Duodenal mucosa (tissue), 2 donors: Measurements from ENCODE around the gene BARX1.
A peak's percentile ranks its signal among the peaks of the same experiment; 100 is the strongest.

Experiments used
- H3K27ac ChIP-seq: one replicate; pipeline ENCODE4 v1.7.0; 2013; ENCODE audit warnings: low read depth, low read length
- H3K27me3 ChIP-seq, 2 donors: one replicate each; pipeline ENCODE4 v1.7.0; 2013; ENCODE audit warnings: low read length in 2 of 2, control low read depth in 1 of 2; ENCODE audit not compliant: insufficient read depth in 2 of 2, control insufficient read depth in 1 of 2
- H3K36me3 ChIP-seq, 2 donors: one replicate each; pipeline ENCODE4 v1.7.0; 2013; ENCODE audit warnings: low read length in 2 of 2, control low read depth in 1 of 2; ENCODE audit not compliant: insufficient read depth in 2 of 2, control insufficient read depth in 1 of 2
- H3K4me1 ChIP-seq, 2 donors: one replicate each; pipeline ENCODE4 v1.7.0; 2013; ENCODE audit warnings: low read length in 2 of 2, control low read depth in 1 of 2; ENCODE audit not compliant: insufficient read depth in 2 of 2, control insufficient read depth in 1 of 2
- H3K4me3 ChIP-seq, 2 donors: one replicate each; pipeline ENCODE4 v1.7.0; 2013; ENCODE audit warnings: low read length in 2 of 2, low read depth in 1 of 2
- H3K9ac ChIP-seq, 2 donors: one replicate each; pipeline ENCODE4 v1.7.0; 2013; ENCODE audit warnings: low read length in 2 of 2, low read depth in 1 of 2
- H3K9me3 ChIP-seq, 2 donors: one replicate each; pipeline ENCODE4 v1.7.0; 2013; ENCODE audit warnings: low read length in 2 of 2, control low read depth in 1 of 2; ENCODE audit not compliant: control insufficient read depth in 1 of 2

Gene BARX1

GRCh38 chr9:93955111-93955980 is at the start of gene BARX1:
TSS of gene BARX1 (minus strand) at chr9:93955355. CDS start at chr9:93955146, 209 bp downstream.
- Histone ChIP-seq H3K4me1 (peaks cover 6 to 35% of the 10 kb centered on the region in 2 donors), H3K9ac (no peak within 1 kb of the TSS), H3K27ac (no peak within 1 kb of the TSS), H3K27me3 (peaks cover 92 to 95% of the 10 kb centered on the region in 2 donors), H3K4me3 (peak within 1 kb of the TSS; percentile 35 to 36), H3K36me3 (no peaks in the 10 kb centered on the region), H3K9me3 (no peaks in the 10 kb centered on the region)

- no peak overlapping the region for H3K9ac ChIP-seq
- H3K36me3 ChIP-seq, result no peaks in the 10 kb centered on the region
- no peaks in the 10 kb centered on the region for H3K27me3 ChIP-seq
- no peak overlapping the region for H3K27ac ChIP-seq
- H3K4me1 ChIP-seq, result no peaks in the 10 kb centered on the region
- no peak overlapping the region for H3K4me3 ChIP-seq
- no peaks in the 10 kb centered on the region for H3K9me3 ChIP-seq
Measured at GRCh38 chr9:94002316-94003140, 47.4 kb upstream of the BARX1 start.

DNA sequence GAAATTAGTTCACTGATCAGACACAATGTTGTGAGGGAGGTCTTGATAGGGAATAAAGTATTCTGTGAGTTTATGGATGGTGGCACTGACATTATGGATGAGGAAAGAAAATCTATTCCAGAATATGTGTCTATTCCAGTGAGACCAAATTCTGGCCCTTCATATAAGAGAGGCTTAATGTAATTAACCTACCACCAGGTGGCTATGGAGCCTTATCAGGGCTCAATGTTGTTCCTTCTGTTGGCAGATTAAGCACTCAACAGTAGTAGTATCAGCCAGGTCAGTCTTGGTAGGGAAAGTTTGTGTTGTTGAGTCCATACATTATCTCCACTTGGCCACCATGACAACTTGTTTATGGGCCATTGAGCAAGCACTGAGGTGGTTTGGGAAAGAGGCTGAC is 41.7 kb upstream of the BARX1 start:
- H3K4me1 ChIP-seq, result peaks cover 0 to 4% of the 10 kb centered on the region in 2 donors
- no peak overlapping the region for H3K4me3 ChIP-seq
- no peak overlapping the region for H3K27ac ChIP-seq
- H3K36me3 ChIP-seq, result no peaks in the 10 kb centered on the region
- no peak overlapping the region for H3K9ac ChIP-seq
- peaks cover 0 to 4% of the 10 kb centered on the region in 2 donors for H3K27me3 ChIP-seq
- H3K9me3 ChIP-seq, result no peaks in the 10 kb centered on the region

- H3K9me3 ChIP-seq, result no peaks in the 10 kb centered on the region
- H3K4me3 ChIP-seq, result no peak overlapping the region
- no peak overlapping the region for H3K9ac ChIP-seq
- peaks cover 0 to 4% of the 10 kb centered on the region in 2 donors for H3K4me1 ChIP-seq
- H3K27me3 ChIP-seq, result peaks cover 0 to 4% of the 10 kb centered on the region in 2 donors
- H3K36me3 ChIP-seq, result no peaks in the 10 kb centered on the region
- H3K27ac ChIP-seq, result no peak overlapping the region
Measured at GRCh38 chr9:93996367-93996766, 41.2 kb upstream of the BARX1 start.

GRCh38 chr9:93994545-93994944 is 39.4 kb upstream of the BARX1 start:
- no peak overlapping the region for H3K27ac ChIP-seq
- H3K4me1 ChIP-seq, result peaks cover 0 to 4% of the 10 kb centered on the region in 2 donors
- H3K36me3 ChIP-seq, result no peaks in the 10 kb centered on the region
- peaks cover 0 to 4% of the 10 kb centered on the region in 2 donors for H3K27me3 ChIP-seq
- no peak overlapping the region for H3K4me3 ChIP-seq
- no peak overlapping the region for H3K9ac ChIP-seq
- no peaks in the 10 kb centered on the region for H3K9me3 ChIP-seq

- no peak overlapping the region for H3K4me3 ChIP-seq
- H3K9ac ChIP-seq, result no peak overlapping the region
- H3K27ac ChIP-seq, result no peak overlapping the region
- H3K9me3 ChIP-seq, result no peaks in the 10 kb centered on the region
- no peaks in the 10 kb centered on the region for H3K36me3 ChIP-seq
- peaks cover 0 to 4% of the 10 kb centered on the region in 2 donors for H3K27me3 ChIP-seq
- H3K4me1 ChIP-seq, result peaks cover 0 to 4% of the 10 kb centered on the region in 2 donors
Measured at GRCh38 chr9:93994132-93994531, 39.0 kb upstream of the BARX1 start.

DNA sequence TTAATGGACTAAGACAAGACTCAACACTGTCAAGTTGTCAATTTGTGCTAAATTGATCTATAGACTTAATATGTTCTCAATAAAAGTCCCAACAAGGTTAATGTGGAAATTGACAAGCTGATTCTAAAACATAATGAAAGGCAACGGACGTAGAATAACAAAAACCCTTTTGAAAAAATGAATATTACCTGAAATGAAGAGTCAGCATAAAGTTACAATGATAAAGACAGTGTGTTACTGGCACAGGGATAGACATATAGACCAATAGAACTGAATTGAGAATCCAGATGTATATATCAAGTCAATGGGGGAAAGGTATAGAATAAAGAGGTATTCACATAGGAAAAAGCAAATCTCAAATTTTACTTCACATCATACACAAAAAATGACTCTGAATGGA is 37.7 kb upstream of the BARX1 start:
- H3K27ac ChIP-seq, result no peak overlapping the region
- peaks cover 0 to 4% of the 10 kb centered on the region in 2 donors for H3K27me3 ChIP-seq
- H3K9me3 ChIP-seq, result no peaks in the 10 kb centered on the region

DNA sequence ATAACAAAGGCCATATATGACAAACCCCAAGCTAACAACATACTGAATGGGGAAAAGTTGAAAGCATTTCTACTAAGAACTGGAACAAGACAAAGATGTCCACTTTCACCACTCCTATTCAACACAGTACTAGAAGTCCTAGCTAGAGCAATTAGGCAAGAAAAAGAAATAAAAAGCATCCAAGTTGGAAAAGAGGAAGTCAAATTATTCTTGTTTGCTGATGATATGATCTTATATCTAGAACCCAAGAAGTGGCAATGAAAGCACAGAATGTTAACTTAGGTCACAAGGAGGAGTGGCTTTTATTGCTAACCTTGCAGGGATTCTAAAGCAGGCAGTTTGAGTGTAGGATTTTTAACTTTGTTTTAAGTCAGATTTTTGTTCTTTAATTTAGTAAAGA is 35.3 kb upstream of the BARX1 start:
- no peaks in the 10 kb centered on the region for H3K9me3 ChIP-seq
- no peak overlapping the region for H3K27ac ChIP-seq
- no peak overlapping the region for H3K4me3 ChIP-seq
- no peaks in the 10 kb centered on the region for H3K36me3 ChIP-seq
- no peaks in the 10 kb centered on the region for H3K4me1 ChIP-seq
- H3K27me3 ChIP-seq, result peaks cover 0 to 4% of the 10 kb centered on the region in 2 donors
- H3K9ac ChIP-seq, result no peak overlapping the region

More for the DNA sequence above, 37.7 kb upstream of the BARX1 start:
- no peak overlapping the region for H3K9ac ChIP-seq
- H3K36me3 ChIP-seq, result no peaks in the 10 kb centered on the region
- no peak overlapping the region for H3K4me3 ChIP-seq
- peaks cover 0 to 4% of the 10 kb centered on the region in 2 donors for H3K4me1 ChIP-seq

DNA sequence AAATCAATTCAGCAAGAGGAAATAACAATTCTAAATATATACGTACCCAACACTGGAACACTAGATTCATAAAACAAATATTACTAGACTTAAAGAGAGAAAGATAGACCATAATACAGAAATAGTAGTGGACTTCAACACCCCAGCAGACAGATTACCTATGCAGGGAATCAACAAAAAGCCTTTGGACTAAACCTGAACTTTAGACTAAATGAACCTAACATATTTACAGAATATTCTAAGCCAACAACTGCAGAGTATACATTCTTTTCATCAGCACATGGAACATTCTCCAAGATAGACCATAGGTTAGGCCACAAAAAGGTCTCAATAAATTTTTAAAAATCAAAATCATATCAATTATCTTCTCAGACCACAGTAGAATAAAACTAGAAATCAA is 32.9 kb upstream of the BARX1 start:
- H3K36me3 ChIP-seq, result no peaks in the 10 kb centered on the region
- H3K9me3 ChIP-seq, result no peaks in the 10 kb centered on the region
- H3K27me3 ChIP-seq, result no peaks in the 10 kb centered on the region

GRCh38 chr9:93984860-93985259 is 29.7 kb upstream of the BARX1 start:
- Histone ChIP-seq H3K9me3 (no peaks in the 10 kb centered on the region), H3K27ac (no peak overlapping the region), H3K4me3 (no peak overlapping the region), H3K36me3 (no peaks in the 10 kb centered on the region), H3K4me1 (no peaks in the 10 kb centered on the region), H3K27me3 (no peaks in the 10 kb centered on the region), H3K9ac (no peak overlapping the region)

More for the DNA sequence above, 32.9 kb upstream of the BARX1 start:
- no peak overlapping the region for H3K27ac ChIP-seq
- no peak overlapping the region for H3K9ac ChIP-seq
- H3K4me1 ChIP-seq, result no peaks in the 10 kb centered on the region
- no peak overlapping the region for H3K4me3 ChIP-seq
